ENCODE measurements around the gene SLC12A2.

SLC12A2 gene

DNA sequence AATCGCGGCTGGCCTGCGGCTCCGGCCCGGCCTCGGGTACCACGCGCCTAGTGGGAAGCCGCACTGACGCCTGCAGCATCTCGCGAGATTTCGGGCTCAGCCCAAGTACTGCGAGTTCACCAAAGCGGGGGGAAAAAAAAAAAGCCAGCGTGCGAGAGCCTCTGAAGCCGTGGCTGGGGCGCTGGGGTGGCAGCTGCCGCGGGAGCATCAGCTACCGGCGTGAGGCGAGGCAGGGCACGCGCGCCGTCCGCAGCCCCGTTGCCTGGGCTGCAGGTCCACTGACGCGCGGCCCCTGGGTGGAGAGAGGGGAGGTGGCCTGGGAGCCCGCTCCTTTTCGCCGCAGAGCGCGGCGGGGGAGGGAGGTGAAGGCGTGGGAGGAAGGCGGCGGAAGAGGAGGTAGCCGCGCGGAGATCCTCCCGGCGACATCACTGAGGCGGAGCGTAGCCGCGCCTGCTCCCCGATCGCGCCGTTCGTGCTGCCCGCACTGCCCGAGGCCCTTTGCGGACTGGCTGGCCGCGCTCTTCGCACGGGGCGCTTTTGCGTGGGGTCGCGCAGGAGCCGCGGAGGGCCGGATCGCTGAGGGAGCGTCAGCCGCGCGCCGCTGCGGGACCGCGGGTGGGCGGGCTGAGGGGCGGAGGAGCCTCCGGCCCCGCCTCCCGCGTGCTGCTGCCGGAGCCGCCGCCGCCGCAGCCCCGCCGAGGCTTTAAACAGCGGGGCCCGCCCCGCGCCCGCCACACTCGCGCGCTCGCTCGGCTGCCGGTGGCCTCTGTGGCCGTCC lies at the start of gene SLC12A2:
TSS of gene SLC12A2 (plus strand) at position 734 of the 778 bp plus-strand sequence. CDS start 189 bp downstream, outside the sequence.
- DNase-seq, result peak; percentile 40

DNA sequence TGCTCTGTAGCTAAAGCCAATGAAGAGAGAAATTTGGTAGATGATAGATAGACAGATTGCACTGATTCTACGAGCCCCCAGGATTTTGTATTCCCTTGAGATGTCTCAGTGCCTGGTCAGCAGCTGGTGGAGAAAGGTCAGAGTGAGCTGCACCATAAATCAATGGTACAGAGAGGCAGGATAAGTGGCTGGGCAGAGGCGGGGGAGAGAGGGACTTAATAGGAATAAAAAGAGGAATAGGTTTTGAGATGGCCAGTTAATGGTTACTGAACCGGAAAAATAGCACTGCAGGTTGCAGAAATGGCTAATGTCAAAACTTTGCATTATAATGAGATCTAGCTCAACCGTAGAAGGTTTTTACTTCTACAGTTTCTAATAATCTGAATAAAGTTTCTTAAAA lies 47.9 kb upstream of the SLC12A2 start:
- DNase-seq, result no peak

DNA sequence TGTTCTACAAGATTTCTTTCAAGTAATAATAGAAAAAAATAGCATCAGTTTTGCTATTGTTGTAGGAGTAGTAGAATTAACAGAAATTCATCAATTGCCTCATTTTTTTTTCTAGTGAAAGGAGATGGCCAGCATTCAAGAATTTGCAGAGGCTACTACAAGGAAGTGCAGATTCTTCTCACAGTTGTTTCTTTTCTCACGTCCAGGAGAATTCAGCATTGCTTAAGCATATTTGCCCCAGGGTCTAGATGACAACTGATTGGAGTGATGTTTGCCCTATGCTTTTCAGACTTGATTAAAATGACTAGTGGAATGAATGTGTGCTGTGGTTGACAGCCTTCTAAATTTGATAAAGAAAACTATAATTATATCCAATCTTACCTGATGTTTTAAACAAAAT lies 46.6 kb upstream of the SLC12A2 start:
- DNase-seq, result no peak

DNA sequence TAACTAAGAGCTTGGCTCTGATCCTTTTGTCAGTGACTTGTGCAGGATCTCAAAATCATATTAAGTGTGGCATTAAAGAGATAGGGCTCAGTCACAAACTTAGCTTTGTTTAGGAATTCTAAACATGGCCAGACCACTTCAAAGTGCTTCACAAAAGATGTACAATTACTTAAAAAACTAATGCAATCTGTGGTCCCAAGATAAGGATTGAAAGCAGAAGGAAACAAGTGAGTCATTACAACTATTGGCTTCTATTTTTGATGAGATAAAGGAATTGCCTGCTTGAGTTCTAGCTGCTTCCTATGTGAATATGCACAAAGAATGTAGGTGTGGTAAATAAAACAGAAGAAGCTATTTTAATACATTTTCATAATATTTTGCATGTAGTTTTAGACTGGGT lies 44.9 kb upstream of the SLC12A2 start:
- DNase-seq, result no peak

DNA sequence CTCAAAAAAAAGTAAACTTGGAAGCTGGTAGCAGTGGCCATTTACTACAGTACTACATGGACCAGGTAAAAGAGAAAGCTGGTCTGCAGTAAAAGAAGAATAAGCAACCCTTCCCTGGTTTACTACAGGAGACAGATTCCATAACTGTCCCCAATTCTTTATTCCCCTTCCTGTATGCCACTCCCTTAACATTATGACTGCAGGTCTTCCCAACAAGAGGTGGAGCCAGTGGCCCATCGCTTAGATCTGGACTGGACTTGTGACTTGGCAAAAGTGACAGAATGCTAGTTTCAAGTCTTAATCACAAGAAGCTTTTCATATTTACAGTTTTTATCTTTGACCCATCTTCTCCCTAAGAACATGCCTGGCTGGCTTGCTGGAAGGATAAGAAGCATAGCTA lies 42.6 kb upstream of the SLC12A2 start:
- no peak for DNase-seq

DNA sequence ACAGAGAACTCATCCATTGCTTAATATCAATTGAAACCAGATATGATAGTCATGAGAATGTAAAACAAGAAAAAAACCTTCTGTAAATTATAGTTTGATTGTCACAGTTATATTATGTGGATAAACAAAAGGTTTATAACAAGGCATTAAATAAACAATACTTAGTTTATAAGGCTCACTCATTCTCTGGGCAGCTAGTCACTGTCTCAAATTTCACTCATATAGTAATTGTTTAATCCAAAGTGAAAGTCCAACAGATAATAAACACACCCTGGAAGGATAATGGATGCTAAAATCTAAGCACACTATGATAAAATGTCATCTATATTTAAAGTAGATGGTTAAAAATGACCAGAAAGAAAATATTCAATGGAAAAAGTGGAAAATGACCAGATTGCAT lies 30.8 kb upstream of the SLC12A2 start:
- no peak for DNase-seq

DNA sequence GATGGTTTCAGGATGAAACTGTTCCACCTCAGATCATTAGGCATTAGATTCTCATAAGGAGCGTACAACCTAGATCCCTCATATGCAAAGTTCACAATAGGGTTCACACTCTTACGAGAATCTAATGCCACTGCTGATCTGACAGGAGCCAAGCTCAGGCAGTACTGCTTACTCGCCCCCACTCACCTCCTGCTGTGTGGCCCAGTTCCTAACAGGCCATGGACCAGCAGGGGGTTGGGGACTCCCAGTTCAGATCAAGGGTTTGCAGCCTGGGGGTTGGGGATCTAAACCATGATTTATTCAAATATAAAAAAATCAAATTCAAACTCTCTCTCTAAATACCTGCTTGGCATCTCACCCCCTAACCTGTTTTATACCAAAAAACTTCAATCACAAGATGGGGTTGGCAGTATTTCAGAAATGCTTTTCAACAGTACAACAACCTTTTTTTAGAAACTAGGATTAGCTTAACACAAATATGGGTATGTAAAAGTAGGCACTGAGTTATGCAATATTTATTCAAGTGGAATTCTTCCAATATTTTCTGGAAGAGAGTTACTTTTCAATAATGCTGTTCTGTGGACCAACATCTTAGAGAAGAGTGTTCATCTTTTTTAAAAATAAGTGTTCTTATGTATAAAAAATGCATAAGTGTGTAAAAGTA lies 30.1 kb upstream of the SLC12A2 start:
- DNase-seq, result no peak

DNA sequence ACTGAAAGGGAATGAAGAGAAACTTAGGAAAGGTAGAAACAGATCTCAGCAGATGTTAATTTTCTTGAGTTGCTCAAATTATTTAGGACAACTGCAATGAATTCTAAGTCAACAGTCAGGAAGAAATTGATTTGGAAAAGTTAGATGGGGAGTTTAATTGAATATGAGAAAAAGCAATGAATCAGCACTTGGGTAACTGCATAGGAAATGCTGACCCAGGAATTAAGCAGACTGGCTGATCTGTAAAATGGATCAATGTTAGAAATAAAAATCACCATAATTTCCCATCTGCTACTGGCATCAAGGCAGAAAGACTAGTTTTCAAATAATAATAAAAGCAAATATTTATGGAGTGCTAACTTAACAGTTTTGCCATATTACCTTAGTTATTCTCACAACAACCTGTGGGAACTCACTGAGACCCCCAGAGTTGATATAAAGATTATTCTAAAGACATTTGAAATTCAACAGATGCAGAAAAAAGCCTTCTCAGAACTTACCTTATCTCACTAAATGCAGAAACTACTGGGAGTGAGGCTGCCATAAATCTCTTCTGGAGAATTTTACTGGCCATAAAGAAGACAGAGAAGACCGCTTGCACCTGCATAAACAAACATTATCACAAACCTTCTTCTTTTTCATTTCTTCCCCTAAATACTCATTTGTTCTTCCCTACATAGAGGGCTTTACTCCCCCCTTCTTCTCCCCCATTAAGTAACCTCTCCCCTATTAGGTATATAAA lies 22.8 kb upstream of the SLC12A2 start:
- no peak for DNase-seq

DNA sequence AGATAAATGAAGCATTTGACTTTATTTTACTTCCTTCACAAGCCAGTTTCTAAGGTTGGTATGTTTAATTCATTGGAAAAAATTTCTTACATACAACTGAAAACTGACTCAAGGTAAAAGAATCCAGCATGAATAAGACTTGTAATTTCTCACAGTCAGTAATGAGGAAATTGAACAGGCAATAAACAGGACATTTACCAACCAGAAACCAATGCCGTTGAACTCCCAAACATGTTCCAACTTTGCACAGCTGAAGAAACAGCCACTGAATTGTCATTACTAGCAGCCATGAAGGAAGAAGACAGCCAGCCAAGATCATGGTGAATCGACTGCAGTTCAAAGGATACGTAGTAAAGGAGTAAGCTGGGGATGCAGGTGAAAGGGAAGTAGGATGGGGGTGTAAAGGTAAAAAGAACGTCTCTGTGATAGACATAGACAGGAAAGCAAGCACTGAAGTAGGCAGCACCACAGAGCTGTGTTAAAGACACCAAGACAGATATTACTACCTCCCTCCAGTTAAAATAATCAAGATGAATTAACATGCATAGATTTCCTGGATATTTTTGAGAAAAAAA lies 21.3 kb upstream of the SLC12A2 start:
- no peak for DNase-seq

DNA sequence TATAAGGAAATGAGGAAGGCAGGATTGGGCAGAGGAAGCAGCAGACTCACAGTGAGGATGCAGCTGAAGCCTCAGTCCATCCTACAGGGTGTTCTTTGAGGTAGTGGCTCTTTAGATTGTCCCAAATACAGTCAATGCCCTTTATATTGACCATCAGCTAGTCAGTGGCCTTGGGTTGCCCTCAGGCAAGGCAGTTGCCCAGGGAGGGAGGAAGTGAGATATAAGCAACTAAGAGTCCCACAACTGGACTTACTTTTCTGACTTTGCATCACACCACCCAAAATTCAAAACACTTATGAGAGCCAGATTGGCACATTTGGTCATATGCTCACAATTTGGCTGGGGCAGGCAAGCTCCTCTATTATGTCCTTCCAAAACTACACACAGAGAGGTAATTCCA lies 9.4 kb upstream of the SLC12A2 start:
- no peak for DNase-seq

DNA sequence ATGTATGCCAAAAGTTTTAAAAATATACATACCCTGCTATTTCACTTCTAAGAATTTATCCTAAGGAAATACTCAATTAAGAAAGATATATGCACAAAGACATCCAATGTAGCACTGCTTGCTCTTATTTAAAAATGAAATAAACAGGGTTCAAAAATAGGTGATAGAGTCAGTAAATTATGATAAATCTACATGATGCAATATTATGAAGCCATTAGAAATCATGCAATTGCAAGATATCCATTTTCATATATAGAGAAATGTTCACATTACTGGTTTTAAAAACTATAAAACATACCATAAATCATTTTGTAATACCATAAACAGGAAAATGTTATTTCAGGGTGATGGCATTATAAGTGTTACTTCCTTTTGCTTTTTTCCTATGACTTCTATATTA lies 8.6 kb upstream of the SLC12A2 start:
- DNase-seq, result no peak

DNA sequence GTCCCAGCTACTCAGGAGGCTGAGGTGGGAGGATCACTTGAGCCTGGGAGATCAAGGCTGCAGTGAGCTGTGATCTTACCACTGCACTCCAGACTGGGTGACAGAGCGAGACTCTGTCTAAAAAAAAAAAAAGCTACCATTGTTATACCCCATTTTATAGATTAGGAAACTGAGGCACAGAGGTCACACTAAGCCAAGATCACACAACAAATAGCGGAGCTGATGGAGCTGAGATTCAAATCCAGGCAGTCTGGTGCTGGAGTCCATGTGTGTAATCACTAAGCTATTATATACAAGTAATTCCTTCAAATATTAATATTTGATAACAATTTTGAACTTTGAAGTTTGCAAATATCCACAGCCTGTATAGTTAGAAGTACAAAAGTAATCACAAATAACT lies 6.0 kb upstream of the SLC12A2 start:
- DNase-seq, result no peak

DNA sequence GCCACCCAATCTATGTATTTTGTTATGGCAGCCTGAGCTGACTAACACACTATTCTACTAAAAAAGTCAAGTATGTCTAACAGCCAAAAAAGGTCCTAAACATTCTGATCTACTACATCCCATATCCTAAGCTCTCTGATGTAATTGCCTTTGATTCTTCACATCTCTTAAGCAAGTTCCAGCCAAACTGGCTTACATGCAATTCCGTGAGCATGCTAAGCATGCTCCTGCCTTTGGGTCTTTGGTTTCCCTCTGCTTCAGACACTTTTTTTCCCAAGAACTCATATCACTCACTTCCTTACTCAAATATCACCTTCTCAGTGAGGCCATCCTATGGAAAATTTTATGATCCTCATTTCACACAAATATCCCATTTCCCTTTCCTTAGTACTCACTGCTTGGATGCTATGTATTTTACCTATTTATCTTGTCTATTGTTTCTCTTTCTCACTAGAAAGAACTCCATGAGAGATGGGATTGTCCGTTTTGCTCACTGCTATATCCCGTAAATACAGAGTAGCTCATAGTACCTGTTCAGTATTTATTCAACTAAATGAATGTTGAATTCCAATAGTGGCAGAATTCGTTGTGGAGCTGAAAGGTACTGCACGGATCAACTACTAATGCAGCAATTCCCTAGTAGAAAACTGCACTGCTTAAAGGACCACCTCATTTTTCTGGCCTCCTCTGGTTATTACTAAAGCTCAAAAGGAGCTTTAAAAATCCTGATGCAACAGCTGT lies 2.3 kb upstream of the SLC12A2 start:
- no peak for DNase-seq

DNA sequence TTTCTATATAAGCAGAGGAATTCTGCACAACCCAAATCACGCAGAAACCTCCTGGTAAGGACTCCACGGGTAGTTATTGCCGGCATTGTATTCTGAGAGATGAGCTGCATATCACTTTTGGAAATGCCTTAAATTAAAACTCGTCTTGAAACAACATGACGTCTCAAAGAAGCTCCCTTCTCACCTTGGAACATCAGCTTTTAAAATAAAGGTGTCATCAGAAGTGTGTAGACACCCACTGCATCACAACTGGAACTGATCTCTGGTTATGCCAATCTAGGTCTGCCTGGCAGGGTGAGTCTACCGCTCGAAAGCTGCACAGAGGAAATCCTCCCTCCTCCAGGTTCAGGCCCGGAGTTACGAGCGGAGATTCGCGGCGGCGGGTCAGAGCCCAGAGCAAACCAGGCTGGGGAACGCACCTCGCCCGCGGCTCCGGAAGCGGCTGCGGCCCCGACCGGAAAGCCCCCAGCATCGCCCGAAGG lies 974 bp upstream of the SLC12A2 start:
- DNase-seq, result no peak

DNA sequence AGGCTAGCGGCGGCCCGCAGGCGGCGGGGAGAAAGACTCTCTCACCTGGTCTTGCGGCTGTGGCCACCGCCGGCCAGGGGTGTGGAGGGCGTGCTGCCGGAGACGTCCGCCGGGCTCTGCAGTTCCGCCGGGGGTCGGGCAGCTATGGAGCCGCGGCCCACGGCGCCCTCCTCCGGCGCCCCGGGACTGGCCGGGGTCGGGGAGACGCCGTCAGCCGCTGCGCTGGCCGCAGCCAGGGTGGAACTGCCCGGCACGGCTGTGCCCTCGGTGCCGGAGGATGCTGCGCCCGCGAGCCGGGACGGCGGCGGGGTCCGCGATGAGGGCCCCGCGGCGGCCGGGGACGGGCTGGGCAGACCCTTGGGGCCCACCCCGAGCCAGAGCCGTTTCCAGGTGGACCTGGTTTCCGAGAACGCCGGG lies 253 bp downstream of the SLC12A2 start:
- DNase-seq, result no peak

DNA sequence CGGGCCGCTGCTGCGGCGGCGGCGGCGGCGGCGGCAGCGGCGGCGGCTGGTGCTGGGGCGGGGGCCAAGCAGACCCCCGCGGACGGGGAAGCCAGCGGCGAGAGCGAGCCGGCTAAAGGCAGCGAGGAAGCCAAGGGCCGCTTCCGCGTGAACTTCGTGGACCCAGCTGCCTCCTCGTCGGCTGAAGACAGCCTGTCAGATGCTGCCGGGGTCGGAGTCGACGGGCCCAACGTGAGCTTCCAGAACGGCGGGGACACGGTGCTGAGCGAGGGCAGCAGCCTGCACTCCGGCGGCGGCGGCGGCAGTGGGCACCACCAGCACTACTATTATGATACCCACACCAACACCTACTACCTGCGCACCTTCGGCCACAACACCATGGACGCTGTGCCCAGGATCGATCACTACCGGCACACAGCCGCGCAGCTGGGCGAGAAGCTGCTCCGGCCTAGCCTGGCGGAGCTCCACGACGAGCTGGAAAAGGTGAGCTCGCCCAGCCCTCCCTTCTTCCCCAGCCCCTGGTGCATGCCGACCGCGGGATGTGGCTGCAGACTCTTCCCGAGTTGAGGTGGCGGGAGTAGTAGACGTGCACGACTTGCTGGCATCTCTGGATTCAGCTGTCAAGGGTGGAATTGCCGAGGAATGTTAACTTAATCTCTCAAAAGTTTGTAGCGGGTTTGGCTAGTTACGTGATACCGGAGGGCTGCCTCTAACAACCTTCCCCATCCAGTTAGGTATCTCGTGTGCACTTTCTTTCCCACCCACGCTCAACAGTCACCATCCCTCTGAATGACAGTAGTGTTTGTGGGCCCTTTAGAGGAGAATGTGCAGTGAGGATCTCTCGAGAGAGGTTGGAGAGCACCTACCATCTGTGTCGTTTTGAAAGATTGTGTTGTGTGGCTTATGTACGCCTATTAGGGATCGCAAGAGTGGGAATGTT lies 932 bp downstream of the SLC12A2 start:
- DNase-seq, result no peak

DNA sequence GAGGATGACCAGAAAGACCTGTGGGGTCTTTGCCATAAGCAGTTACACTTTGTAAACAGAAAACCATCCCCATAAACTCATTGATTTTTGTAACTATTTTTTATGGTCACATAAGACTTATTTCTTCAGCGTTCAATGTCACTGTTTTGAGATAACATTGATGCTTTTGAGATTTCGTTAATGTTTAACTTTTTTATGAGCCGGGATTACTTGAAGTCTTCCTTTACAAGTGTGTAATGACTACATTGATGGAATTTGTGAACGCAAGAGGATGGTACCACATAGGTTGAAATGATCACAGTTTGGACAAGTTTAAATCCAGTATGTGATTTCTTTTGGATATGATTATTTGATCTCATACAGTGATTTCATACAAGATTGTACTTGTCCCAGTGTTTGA lies 1.8 kb downstream of the SLC12A2 start:
- DNase-seq, result no peak

DNA sequence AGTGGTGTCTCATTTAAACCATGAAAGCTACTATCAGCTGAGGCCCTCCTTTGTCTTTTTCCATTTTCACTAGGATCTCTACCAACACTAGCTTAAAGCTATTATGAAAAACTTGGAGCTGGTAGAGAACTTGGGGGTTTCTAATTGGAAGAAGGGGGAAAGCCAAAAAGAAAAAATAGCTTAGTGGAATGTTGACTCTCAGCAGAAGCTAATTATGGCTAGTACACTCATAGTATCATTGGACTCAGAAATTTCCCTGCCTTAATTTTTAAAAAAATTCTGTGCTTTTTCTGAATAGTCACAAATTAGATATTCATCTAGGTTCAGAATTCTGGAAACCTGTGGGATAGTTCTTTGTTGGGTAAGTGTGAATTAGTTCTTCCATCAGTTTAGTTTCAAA lies 8.0 kb downstream of the SLC12A2 start:
- DNase-seq, result no peak

DNA sequence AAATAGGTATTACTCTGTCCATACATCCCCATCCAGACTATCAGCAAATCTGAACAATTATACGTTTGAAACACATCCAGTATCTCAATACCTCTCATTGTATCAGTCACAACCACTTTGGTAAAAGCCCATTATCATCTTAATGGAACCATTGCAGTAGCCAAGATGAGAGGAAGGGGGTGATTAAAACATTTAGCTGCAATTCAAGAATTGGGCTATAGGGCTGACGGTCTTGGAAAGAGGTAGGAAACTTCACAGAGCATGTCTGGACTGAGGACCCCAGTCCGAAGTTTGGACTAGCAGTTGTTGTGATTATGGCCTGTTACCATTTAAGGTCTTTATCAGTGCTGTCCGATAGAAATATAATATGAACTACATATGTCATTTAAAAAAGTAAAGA lies 8.6 kb downstream of the SLC12A2 start:
- DNase-seq, result no peak

DNA sequence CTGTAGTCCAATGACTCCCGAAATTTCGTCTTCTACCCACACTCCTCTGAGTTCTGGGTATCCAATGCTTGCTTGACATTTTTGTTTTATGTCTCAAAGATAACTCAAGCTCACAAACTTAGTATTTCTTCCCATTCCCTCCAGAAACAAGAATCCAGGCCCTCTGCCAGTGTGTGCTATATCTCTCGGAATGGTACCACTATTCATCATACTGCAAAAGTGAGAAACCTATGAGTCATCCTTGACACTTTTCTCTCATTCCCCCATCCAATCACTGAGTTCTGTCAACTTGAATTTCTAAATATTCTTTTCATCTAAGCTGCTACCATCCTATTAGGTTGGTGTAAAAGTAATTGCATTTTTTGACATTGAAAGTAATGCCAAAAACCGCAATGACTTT lies 9.8 kb downstream of the SLC12A2 start:
- DNase-seq, result no peak

DNA sequence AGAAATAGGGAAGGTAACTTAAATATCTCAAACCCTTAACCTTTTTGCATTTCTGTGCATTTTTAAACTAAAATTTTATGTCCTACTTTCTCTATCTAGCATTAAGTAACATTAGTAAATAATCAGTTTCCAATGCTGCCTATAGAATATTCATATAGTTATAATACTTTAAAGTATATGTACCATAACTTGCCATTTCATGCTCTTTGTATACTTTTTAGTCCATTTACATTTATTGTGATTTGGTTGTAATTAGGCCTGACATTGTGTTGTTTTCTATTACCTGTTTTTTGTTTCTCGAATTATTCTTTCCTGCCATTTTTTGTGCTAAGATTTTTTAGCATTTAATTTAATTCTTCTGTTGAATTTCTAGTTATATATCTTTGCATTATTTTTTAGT lies 13.7 kb downstream of the SLC12A2 start:
- no peak for DNase-seq

DNA sequence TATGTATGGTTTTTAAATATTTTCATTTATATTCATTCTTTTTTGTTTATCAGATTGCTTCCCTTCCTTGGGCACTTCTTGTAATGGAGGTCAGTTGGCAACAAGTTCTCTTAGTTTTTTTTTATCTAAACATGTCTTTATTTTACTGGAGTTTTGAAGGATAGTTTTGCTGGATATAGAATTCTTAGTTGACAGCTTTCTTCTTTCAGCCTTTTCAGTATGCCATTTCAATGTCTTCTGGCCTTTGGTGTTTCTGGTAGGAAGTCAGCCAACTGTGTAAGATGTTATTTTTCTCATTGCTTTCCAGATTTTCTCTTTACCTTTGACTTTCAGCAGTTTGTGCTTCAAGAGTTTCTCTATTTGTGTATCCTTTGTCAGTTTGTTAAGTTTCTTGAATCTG lies 14.2 kb downstream of the SLC12A2 start:
- DNase-seq, result no peak
